ENCODE data around the gene CYP4F11. TPM values are rescaled to one million over a fixed set of nuclear protein-coding genes. Genes with fewer than 3 reads are reported as not detected.
"Not testable (repeated sequence)": the region's sequence is repeated elsewhere in the genome, so short reads cannot be mapped to it uniquely, and the experiment has no call there.

The CYP4F11 gene
- total and polyA plus RNA-seq, 2 donors (not counting 3 experiments of a cell fraction or from before 2014, with no cell fraction given): not detected

GRCh38 chr19:15902898-15903297, 31.4 kb downstream of the CYP4F11 start:
- FAIRE-seq; H3K27ac ChIP-seq (ENCODE audit: insufficient read depth, low read depth, low read length); H4K20me1 ChIP-seq (replicated peaks; ENCODE audit: control insufficient read depth, extremely low read depth, insufficient read depth, low read length); H3K36me3 ChIP-seq (ENCODE audit: control insufficient read depth in 2 of 2, extremely low read depth in 1 of 2, insufficient read depth in 2 of 2, low read length in 2 of 2); H2AFZ ChIP-seq (ENCODE audit: low read depth, low read length); DNase-seq (ENCODE audit: low read depth, low spot score); H3K4me3 ChIP-seq (replicated peaks in 1 of 3; ENCODE audit: insufficient read depth in 1 of 3, low read depth in 1 of 3, low read length in 3 of 3); H3K9me3 ChIP-seq (replicated peaks; ENCODE audit: control insufficient read depth, insufficient read depth, low read length); POLR2A ChIA-PET; H3K79me2 ChIP-seq (ENCODE audit: control insufficient read depth, insufficient read depth, low read length); H3K27me3 ChIP-seq (ENCODE audit: control insufficient read depth in 2 of 2, insufficient read depth in 2 of 2, low read length in 2 of 2); dilution Hi-C loops (cut with MboI; ENCODE audit: extremely low pct_ligation_motif_present, low sequenced_read_pairs); H3K4me1 ChIP-seq (ENCODE audit: control insufficient read depth, extremely low read depth, insufficient read depth, low read length); H3K9me1 ChIP-seq (replicated peaks; ENCODE audit: control insufficient read depth, extremely low read depth, insufficient read depth, low read length); intact Hi-C loops (cut with micrococcal nuclease); H3K4me2 ChIP-seq (ENCODE audit: insufficient read depth, low read length); CTCF ChIA-PET; BruUV-seq (replicated peaks); H3K9ac ChIP-seq (replicated peaks; ENCODE audit: extremely low read depth, insufficient read depth, low read length): not testable (repeated sequence)

GRCh38 chr19:15902254-15902653, 32.1 kb downstream of the CYP4F11 start:
- Histone ChIP-seq H3K4me3 (replicated peaks in 1 of 3; ENCODE audit: insufficient read depth in 1 of 3, low read depth in 1 of 3, low read length in 3 of 3) (no peak overlapping the region), H3K4me1 (ENCODE audit: control insufficient read depth, extremely low read depth, insufficient read depth, low read length) (no peaks in the 10 kb centered on the region), H3K4me2 (ENCODE audit: insufficient read depth, low read length) (no peak overlapping the region), H4K20me1 (replicated peaks; ENCODE audit: control insufficient read depth, extremely low read depth, insufficient read depth, low read length) (no peaks in the 10 kb centered on the region), H3K79me2 (ENCODE audit: control insufficient read depth, insufficient read depth, low read length) (no peaks in the 10 kb centered on the region), H2AFZ (ENCODE audit: low read depth, low read length) (no peak overlapping the region), H3K9me1 (replicated peaks; ENCODE audit: control insufficient read depth, extremely low read depth, insufficient read depth, low read length) (no peaks in the 10 kb centered on the region), H3K9ac (replicated peaks; ENCODE audit: extremely low read depth, insufficient read depth, low read length) (no peak overlapping the region), H3K36me3 (ENCODE audit: control insufficient read depth in 2 of 2, extremely low read depth in 1 of 2, insufficient read depth in 2 of 2, low read length in 2 of 2) (no peaks in the 10 kb centered on the region), H3K9me3 (replicated peaks; ENCODE audit: control insufficient read depth, insufficient read depth, low read length) (no peaks in the 10 kb centered on the region), H3K27ac (ENCODE audit: insufficient read depth, low read depth, low read length) (no peak overlapping the region), H3K27me3 (ENCODE audit: control insufficient read depth in 2 of 2, insufficient read depth in 2 of 2, low read length in 2 of 2) (no peaks in the 10 kb centered on the region)
- TF ChIP-seq MYC (IDR thresholded peaks at IDR 0.05; ENCODE audit: low read depth, low read length): no peak
- TF ChIP-seq POLR2A (IDR thresholded peaks at IDR 0.05; ENCODE audit: low read depth, low read length): no peak
- no peak for TF ChIP-seq EZH2 (IDR thresholded peaks at IDR 0.05; ENCODE audit: borderline replicate concordance, low read depth, low read length, severe bottlenecking)
- no peak for TF ChIP-seq FOS (IDR thresholded peaks at IDR 0.05; ENCODE audit: borderline replicate concordance, insufficient read depth, low read length)
- TF ChIP-seq CTCF (IDR thresholded peaks at IDR 0.05; ENCODE audit: extremely low read depth in 1 of 2, insufficient read depth in 1 of 2, low read depth in 1 of 2, low read length in 2 of 2): no peak
- no peak for TF ChIP-seq JUN (IDR thresholded peaks at IDR 0.05; ENCODE audit: borderline replicate concordance, insufficient read depth, insufficient read length, low read depth)
- no peak for TF ChIP-seq GATA2 (IDR thresholded peaks at IDR 0.05; ENCODE audit: insufficient read depth, insufficient read length, low read depth, low read length)
- no peak for TF ChIP-seq MAX (IDR thresholded peaks at IDR 0.05; ENCODE audit: insufficient read depth, insufficient read length)
- no peak for TF ChIP-seq POLR2AphosphoS5 (IDR thresholded peaks at IDR 0.05; ENCODE audit: insufficient read depth, low read depth, low read length)
- no peak for FAIRE-seq
- no TSS peak for BruUV-seq (replicated peaks)
- ChIA-PET POLR2A (no interaction called here), CTCF (no interaction called here)
- intact Hi-C loops (cut with micrococcal nuclease) (no loop called here), dilution Hi-C loops (cut with MboI; ENCODE audit: extremely low pct_ligation_motif_present, low sequenced_read_pairs) (no loop called here)
- no peak for DNase-seq (ENCODE audit: low read depth, low spot score)

Data from endothelial cell of umbilical vein (primary cell).